Neural progenitor cell (in vitro differentiated cells): ENCODE results near the gene LPIN2.

Source experiments
- CTCF ChIP-seq: fragments of 200-600 bp; sonication (generic); IDR thresholded peaks from 2 replicates; pipeline ENCODE4 v1.5.1; 2017; ENCODE audit warnings: antibody characterized with exemption, mild to moderate bottlenecking
- EZH2phosphoT487 ChIP-seq: fragments of 200-600 bp; sonication (generic); IDR thresholded peaks from 2 replicates; pipeline ENCODE4 v1.6.1; 2017; ENCODE audit warnings: antibody characterized with exemption

- TF ChIP-seq CTCF (no peak), EZH2phosphoT487 (no peak)
These were observed 41.0 kb downstream of the LPIN2 start for GRCh38 chr18:2971741-2972552.
